ENCODE results near the gene CLEC18A. TPM values are rescaled to one million over a fixed set of nuclear protein-coding genes. Genes with fewer than 3 reads are reported as not detected.

Gene CLEC18A
- total RNA-seq, 2 donors from 2014 or later = 0.33 to 2.1 TPM

- DNase-seq = no peak
- H3K9me3 ChIP-seq = no peaks in the 10 kb centered on the region
- TF ChIP-seq CTCF (IDR thresholded peaks at IDR 0.05) (no peak), POLR2A (IDR thresholded peaks at IDR 0.05) (no peak)
- ATAC-seq = no peak
- no peak overlapping the region for H3K4me3 ChIP-seq
- H3K27ac ChIP-seq = no peak overlapping the region
- WGBS, 2 donors = 87 to 95% methylated on average over 9 to 10 of the region's 10 CpGs
- intact Hi-C loops (cut with DNase I) = no loop called here
- peaks cover 0 to 22% of the 10 kb centered on the region in 2 donors for H3K36me3 ChIP-seq (replicated peaks in 1 of 2; ENCODE audit: insufficient read depth in 1 of 2, low read depth in 2 of 2)
- H3K4me1 ChIP-seq = peaks cover 20% of the 10 kb centered on the region
- no peaks in the 10 kb centered on the region for H3K27me3 ChIP-seq
Measured at GRCh38 chr16:69928856-69929400, 22.2 kb upstream of the CLEC18A start.

- Histone ChIP-seq H3K27me3 (no peaks in the 10 kb centered on the region), H3K36me3 (replicated peaks in 1 of 2; ENCODE audit: insufficient read depth in 1 of 2, low read depth in 2 of 2) (peaks cover 0 to 24% of the 10 kb centered on the region in 2 donors), H3K27ac (no peak overlapping the region), H3K4me1 (peaks cover 20% of the 10 kb centered on the region), H3K9me3 (no peaks in the 10 kb centered on the region), H3K4me3 (no peak overlapping the region)
- DNase-seq (no peak), ATAC-seq (no peak)
- 88 to 95% methylated on average over 3 to 9 of the region's 9 CpGs for WGBS, 2 donors
- intact Hi-C loops (cut with DNase I) = no loop called here
- TF ChIP-seq CTCF (IDR thresholded peaks at IDR 0.05) (no peak), POLR2A (IDR thresholded peaks at IDR 0.05) (no peak)
Measured at GRCh38 chr16:69929480-69929879, 21.7 kb upstream of the CLEC18A start.

- DNase-seq (peak; percentile 60 to 70 (median 62)), ATAC-seq (peak; percentile 69)
- Histone ChIP-seq H3K9me3 (no peaks in the 10 kb centered on the region), H3K4me3 (no peak overlapping the region), H3K36me3 (replicated peaks in 1 of 2; ENCODE audit: insufficient read depth in 1 of 2, low read depth in 2 of 2) (peaks cover 3 to 29% of the 10 kb centered on the region in 2 donors), H3K27ac (no peak overlapping the region), H3K27me3 (no peaks in the 10 kb centered on the region), H3K4me1 (peaks cover 19% of the 10 kb centered on the region)
- 53 to 69% methylated on average over 12 of the region's 12 CpGs for WGBS, 2 donors
- intact Hi-C loops (cut with DNase I) = loop anchor here (5.0 kb wide), 1 partner anchor 138 kb away; no protein-coding TSS in a partner anchor
- TF ChIP-seq POLR2A (IDR thresholded peaks at IDR 0.05) = no peak
- TF ChIP-seq CTCF (IDR thresholded peaks at IDR 0.05) = peak; percentile 56 to 78 (median 69)
Measured at GRCh38 chr16:69930117-69930776, 20.9 kb upstream of the CLEC18A start.

- ATAC-seq = no peak
- Histone ChIP-seq H3K27me3 (no peaks in the 10 kb centered on the region), H3K9me3 (no peaks in the 10 kb centered on the region), H3K4me1 (peaks cover 13% of the 10 kb centered on the region), H3K27ac (no peak overlapping the region), H3K4me3 (no peak overlapping the region), H3K36me3 (replicated peaks in 1 of 2; ENCODE audit: insufficient read depth in 1 of 2, low read depth in 2 of 2) (peaks cover 5 to 42% of the 10 kb centered on the region in 2 donors)
- 91 to 93% methylated on average over 4 to 11 of the region's 13 CpGs for WGBS, 2 donors
- intact Hi-C loops (cut with DNase I) = loop anchor here (5.0 kb wide), 1 partner anchor 139 kb away; no protein-coding TSS in a partner anchor
- TF ChIP-seq CTCF (IDR thresholded peaks at IDR 0.05) (no peak), POLR2A (IDR thresholded peaks at IDR 0.05) (no peak)
- DNase-seq = no peak
Measured at GRCh38 chr16:69931631-69932030, 19.5 kb upstream of the CLEC18A start.
